ELR (cell line): ENCODE data around the gene STXBP6.

ENCODE experiments used
- DNase-seq: peaks from one replicate; pipeline ENCODE4 v3.0.0-alpha.2; 2015; ENCODE audit warnings: low read depth

Gene STXBP6

DNA sequence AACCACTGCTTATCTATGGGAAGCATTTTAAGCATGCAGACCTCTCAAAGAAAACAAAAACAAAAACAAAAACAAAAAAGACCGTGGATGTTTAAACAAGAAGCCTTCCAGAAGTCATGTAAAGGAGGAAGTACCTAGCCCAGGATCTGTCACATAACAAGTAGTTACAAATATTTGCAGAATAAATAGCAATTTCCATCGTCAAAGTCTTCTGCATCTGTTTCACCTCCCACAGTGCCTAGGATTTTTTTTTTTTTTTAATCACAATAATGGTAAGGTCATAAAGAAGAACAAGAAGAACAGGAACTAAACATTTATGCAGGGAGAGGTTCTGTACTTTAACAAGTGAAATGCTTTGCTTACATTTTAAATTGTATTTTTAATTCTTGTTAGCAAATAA is 2.4 kb upstream of the STXBP6 start:
- DNase-seq: no peak

DNA sequence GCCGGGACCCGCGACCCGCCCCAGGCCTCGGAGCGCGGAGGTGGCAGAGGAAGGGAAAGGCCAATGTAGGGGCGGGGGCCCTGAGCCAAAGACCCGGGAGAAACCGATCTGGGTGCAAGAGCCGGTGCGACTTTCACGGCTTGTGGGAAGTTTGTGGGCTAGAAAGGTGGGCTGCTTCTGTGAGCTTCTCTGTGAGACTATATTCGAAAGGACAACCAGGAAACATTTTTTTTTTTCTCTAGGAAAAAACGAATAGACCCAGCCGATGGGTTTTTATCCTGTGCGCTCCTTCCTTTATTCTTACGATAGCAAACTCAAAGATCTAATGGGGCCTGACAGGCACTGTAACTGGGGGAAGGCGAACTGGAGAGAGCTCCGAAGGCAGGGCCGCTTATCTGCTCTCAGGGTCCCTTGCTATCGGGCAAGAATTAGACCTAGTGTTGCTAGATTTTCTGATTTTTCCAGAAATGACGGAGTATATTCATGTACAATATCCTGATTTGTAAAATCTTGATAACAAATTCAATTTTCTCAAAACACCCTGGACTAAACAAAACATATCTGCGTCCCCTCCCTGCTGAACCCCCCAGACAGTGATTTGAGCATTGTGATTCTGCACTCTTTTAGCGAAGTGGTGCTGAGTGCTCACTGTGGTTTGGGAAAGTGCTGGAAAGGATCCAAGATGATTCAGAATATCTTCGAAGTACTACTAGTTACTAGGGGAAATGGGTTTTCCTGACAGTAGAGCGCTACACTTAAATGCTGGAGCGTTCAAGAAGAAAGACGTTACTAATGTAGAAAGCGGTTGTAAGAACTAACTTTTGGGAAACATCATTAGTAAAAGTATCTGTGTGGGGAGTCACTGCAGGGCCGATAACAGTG is 563 bp upstream of the STXBP6 start:
- DNase-seq: peak; percentile 60

DNA sequence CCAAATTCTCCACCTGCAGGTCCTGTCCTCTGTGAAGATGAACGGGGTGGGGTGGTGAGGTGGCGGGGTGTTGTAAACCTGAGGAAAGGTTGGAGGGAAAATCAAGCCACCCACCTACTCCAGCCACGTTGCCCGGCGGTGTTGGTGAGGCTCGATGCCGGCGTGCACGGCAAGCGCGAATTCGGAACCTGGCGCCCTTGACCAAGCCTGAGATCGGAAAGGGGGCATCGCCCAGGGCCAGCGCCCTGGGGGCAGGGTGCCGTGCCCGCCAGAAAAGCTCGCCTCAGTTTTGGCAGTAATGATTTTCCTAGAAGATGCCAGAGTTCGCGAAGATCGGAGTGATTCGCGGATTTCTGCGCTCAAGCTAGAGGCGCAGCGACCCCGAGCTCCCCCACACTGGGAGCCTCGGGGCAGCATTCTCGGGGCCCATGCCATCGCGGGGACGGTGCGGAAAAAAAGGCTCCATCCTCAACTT is 817 bp downstream of the STXBP6 start:
- DNase-seq: no peak

DNA sequence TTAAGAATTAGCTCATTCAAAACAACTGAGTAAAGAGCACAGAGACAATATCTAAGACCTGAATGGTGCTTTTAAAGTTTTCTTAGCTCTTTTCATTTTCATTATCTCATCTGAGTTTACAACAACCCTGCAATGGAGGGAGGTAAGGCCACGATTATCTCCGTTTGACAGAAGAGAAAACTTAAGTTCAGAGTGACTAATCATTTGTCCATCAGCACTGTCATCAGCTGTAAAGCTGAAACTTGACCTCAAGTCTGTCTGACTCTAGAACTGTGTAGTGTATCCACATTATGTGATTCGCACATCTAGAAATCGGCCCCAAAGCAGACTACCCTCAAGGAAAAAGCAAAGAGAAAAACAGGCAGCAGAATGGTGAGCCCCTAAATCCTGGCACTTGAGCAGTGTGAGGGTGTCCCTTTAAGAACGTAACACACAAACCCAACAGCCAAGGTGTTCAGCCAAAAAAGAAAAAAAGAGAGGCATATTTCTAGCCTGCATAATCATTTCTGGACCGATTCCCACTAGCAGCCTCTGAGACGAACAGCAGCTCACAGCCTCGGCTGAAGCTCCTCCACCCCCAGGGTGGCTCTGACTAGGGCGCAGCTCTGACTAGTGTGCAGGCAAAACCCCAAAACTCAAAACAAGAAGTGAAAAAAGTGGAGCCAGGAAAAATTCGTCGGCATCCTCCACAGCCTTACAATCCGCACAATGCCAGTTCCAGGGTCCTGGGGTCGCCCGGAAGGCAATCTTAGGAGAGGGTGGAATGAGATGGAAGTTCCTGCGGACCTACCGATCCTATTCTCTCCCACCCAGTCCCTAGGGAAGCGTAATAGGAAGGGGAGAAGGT is 1.6 kb downstream of the STXBP6 start:
- DNase-seq: peak; percentile 41

DNA sequence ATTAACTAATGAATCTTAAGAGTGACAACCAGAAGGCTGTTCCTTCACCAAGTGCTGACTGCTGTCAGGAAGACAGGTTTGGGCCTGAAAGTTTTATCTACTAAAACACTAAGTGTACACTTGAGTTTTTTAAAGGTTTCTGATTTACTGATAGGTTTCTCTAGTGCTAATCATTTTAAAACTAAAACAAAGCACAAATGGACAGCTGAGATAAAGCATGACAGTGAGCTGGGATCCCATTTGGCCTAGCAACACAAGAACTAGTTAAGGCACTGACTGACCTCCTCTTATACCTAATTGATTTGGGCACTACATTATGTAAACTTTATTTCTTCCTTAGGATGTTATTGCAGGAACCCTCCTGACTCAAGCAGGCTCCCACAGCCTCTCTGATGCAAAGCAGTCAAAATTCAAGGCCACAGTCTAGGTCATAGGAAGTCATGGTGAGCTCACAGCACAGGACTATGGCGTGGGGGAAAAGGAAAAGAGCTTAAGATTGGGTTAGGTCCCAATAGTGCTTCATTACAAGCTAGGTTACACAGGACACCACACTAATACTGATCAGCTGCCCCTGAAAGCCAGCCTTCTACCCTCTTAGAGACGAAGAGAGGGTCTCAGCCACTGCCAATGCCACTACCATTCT is 3.5 kb downstream of the STXBP6 start:
- DNase-seq: no peak

DNA sequence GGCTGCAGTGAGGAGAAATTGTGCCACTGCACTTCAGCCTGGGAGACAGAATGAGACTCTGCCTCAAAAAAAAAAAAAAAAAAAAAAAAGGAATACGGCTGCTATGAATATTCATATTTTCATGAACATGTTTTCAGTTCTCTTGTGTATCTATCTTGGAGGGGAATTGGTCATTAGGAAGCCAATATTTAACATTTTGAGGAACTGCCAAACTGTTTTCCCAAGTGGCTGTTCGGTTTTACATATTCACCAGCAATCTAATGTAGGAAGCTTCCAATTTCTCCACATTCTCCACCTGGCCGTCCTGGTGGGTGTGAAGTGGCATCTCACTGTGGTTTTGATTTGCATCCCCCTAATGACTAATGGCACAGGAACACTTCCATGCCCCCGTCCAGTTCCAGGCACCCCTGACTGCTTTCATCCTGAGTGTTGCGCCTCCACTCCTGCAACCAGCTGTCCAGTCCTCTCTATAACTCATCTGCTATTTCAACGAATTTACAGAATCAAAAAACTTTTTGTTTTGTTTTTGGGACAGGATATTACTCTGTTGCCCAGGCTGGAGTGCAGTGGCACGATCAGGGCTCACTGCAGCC is 5.7 kb downstream of the STXBP6 start:
- no peak for DNase-seq

DNA sequence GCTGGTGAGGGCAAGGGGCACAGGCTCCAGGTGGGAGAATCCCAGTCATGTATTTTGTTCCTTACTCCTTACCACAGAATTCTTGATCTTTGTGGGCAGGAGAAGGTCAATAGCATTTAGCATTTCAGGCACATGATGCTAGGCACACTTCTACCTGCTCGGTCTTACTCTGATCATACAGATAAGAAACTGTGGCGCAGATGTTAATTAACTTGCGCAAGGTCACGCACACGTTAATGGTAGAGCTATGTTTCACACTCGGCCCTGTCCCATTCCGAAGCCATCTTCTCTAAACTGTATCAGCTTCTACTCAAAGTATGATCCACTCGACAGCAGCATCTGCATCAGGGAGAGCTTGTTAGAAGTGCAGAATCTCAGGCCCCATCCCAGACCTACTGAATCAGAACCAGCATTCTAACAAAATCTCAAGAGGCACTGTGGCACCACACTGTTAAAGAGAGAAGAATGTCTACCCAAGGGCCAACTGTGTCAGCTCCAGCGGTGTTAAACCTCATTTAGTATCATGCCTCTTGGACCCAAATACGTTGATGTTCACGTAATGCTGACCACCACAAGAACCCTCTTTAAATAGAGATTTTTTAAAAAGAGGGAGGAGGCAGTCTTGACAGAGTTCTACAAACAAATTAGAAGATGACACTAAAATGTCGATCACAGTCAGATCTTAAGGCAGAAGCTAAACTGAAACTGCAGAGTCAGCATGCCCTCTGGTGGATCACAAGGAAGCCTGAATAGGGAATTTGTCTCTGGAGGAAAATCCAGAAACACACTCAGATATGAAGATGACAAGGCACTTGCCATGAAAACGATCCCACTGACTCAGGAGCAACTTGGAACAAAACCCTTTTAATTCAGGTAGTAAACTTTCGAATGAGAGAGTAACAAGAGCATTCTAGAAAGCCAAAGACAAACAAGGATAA is 7.3 kb downstream of the STXBP6 start:
- peak; percentile 24 for DNase-seq

DNA sequence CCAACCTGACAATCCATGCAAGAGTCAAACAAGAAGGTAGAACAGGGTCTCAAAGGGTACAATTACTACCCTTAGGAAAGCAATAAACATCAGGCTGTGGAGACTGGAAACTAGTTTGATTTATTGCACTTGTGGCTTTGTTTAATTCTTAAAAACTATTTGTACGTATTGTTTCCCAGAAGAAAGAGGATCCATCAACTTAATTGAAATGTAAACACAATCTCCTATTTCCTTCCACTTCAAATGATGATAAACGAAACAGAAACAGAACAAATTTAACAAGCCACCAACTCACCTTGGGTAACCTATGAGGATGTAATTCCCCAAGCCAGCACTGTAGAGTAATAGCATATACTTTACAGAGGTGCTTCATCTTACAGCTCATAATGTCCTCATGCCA is 8.0 kb downstream of the STXBP6 start:
- no peak for DNase-seq

DNA sequence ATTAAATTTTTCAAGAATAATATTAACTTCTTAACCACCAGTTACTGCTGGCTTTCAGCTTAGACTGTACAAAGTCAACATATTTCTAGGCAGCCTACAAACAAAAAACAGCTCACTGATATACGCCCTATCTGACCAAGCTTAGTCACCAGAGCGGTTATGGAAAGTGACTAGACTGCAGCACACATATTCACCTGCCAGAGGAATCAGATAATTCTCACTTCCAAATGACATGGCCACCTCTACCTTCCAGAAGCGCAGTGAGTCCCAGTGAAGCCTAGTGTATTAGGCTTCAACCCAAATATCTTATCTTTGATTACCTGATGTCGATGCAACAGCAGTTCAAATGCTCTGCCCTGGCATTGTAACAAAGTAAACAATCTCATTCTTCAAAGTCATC is 8.5 kb downstream of the STXBP6 start:
- no peak for DNase-seq

DNA sequence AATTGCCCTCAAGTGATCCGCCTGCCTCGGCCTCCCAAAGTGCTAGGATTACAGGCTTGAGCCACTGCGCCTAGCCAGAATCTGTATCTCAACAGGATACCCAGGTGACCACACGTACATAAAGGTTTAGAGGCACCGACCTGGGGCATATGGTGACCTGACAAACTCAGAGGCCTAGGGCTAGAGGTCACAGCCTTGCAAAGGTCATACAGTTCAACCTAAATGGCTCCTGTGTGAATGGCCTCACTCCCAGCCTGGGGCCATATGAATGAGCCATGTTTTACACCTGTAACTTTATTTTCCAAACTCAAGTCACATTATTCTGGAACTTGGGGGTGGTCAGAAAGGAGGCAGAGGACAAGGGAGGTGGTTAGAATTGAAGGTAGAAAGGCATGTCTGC is 10.0 kb downstream of the STXBP6 start:
- DNase-seq: no peak

DNA sequence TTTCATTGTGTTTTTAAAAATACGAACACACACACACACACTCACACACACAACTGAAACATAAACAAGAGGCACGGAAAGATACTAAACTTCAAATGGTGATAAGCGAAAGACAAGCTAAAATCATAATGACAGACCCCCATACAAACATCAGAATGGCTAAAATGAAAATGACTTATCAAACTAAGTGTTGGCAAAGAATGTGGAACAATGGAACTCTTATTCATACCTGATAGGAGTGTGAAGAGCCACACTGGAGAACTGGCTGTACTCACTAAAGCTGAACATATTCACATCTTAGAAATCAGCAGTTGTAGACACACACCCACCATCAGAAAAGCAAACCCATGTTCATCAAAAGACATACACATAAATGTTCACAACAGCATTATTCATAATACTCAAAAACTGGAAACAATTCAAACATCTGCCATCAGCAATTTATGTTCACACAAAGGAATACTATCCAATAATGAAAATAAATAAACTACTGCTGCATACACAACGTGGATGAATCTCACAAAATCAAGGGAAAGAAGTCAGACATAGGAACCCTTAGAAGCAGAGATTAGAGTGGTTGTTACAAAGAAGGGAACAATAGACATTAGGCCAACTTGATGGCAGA is 11.8 kb downstream of the STXBP6 start:
- no peak for DNase-seq

DNA sequence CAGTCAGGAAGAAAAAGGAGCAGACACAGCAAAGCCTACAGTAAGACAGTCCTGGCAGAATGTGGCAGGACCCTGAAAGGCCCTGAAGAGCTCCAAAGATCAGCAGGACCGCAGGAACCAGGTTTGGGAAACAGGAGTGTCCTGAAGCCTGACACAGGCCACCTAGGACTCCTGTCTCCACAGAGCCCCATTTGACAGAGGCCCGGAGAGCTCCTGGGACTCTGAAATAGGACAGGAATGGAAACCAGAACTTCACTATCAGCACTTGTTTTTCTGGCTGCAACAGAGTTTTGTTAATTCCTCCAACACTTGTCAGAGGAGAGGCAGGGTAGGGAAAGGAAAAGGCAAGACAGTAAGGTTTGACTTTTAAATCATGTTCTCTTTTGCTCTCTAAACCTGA is 12.9 kb downstream of the STXBP6 start:
- no peak for DNase-seq

DNA sequence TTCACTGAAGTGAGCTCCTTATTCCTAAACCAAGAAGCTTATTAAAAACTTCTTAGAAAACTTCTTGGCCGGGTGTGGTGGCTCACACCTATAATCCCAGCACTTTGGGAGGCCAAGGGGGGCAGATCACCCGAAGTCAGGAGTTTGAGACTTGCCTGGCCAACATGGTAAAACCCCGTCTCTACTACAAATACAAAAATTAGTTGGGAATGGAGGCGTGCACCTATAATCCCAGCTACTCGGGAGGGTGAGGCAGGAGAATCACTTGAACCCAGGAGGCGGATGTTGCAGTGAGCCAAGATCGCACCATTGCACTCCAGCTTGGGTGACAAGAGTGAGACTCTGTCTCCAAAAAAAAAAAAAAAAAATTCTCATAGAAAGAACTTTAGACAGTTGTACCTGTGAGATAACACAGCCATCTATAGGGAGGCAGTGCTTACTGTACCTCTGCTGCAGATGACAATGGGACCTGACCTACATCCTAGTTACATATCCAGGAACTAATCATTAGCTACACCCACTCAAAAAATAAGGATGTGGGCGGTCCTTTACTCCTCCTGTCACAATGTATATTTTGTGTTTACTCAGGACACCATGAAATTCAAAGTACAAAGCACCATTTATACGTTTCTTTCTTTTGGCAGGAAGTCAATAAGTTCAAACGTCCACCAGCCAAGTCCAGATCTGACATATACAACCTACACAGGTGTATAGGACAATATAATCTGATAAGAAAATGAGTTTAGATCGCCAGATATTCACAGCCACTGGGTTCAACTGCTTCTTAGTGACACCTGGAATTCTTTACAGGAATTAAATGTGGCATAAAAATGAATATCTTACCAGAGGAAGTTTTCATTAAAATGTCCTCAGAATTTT is 14.9 kb downstream of the STXBP6 start:
- no peak for DNase-seq

DNA sequence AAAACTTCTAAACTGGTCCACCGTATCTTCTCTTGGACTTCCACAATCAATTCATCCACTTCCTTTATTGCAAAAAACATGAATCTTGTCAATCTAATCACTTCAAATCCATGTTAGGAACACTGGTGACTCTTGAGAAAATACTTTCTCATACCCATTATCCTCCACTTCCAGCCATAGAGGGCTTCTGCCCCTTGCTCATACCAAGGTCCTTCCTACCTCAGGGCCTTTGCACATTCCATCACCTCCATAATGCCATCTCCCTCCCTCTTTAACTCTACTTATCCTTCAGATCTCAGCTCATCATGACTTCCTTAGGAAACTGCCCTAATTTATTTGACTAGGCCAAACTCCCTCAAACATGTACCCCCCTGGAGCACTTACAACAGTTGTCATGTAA is 16.6 kb downstream of the STXBP6 start:
- no peak for DNase-seq

DNA sequence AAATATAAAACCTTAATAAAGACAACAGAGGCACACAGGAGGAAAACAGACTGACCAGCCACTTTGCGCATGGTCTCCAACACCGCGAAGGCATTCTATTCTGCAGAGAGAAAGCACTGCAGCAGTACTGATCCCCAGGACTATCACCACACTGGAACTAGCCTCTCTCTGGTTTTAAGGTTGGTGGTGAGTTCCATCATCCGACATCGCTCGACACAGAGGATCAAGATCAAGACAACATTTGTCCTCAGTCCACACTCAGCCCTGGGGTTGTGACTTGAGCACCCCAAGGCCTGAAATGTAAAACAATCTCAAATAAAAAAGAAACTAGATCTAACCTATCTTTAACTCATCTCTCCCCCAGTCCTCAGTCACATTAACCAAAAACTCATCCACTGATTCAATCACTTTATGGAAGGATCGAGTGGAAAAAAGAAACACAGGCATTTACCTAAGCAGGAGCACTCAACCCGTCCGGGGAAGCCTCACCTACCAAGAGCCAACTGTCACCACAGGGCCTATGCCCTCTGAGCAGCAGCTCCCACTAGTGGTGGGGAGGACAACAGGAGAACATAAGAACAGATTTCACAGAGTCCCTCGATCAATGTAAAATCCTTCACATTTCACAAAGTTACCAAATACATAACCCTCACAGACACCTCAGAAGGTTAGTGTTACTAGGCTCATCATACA is 17.7 kb downstream of the STXBP6 start:
- no peak for DNase-seq

DNA sequence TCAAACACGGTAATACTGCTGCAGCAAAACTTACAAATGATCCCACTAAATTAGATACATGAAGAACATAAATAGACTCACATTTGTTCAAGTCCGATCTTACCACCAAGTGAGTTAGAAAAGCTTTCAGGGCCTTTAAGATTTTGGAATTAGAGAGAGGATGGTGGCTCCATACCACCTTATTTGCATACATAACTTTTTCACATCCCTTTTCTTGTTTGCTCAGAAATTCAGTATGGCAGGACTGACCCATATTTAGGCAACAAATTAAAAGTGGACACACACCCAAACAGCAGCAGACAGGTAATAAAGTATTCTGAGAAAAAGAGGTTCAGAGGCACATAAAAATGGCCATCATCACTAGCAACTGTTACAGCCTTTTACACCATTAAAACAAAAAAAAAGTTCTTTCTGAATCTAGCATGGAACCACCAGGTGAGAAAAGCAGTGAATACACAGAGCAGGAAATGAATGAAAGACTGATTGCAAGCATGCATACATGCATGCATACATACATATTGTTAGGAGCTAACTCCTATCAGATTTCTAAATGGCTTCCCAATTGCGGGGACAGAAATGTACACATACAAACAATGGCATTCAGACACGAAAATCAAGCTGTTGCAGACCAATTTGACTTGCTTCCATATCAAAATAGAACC is 23.3 kb downstream of the STXBP6 start:
- DNase-seq: no peak

DNA sequence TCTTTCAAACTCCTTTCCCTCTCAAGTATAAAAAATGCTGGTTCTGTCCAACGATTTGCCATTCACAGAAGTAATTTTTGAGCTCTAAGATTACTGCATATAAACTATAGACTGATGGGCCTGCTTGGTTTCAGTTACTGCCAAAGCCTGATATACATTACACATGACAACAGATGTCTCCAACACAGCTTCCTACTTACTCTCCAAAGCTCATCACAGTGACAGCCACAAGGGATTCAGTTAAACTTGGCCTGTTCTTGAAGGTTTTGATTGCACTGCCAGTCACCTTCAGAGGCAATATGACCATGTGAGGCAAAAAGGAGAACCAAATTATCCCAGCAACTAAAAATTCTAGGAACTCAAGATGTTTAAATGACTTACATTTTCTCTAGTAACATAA is 30.1 kb downstream of the STXBP6 start:
- DNase-seq: no peak

DNA sequence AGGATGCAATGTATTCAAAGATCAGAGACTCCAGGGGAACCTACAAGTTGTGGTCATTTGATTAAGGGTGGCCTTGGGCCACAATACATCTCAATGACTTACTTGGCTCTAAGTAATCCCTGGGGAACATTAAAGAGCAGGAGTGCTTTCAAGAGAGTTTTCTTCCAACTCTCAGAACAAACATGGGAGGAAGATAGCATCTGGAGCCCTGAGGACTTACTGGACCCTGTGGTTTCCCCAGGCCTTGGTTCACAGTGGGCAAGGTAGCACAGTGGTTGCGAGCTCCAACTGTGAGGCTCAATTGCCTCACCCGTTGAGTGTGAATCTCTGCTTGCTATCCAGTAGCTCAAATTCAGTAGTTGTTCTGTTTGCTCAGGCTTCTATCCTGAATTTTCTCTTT is 32.4 kb downstream of the STXBP6 start:
- no peak for DNase-seq
